Loucy (cell line): ENCODE results near the gene CYP4F22.

Experiments used
- H2AFZ ChIP-seq: fragments of 200-600 bp; sonication (generic); 2 replicates; pipeline ENCODE4 v1.6.0; 2016; ENCODE audit warnings: antibody characterized with exemption, mild to moderate bottlenecking, low read length, moderate library complexity
- H3F3A ChIP-seq: fragments of 200-600 bp; 2 replicates; pipeline ENCODE4 v1.6.0; 2016; ENCODE audit warnings: antibody characterized with exemption, low read depth, mild to moderate bottlenecking
- H3K27me3 ChIP-seq: fragments of 200-600 bp; sonication (generic); 2 replicates; pipeline ENCODE4 v1.6.1; 2014; ENCODE audit warnings: low read length, mild to moderate bottlenecking; ENCODE audit not compliant: insufficient read depth, poor library complexity, severe bottlenecking
- H3K36me3 ChIP-seq: fragments of 200-600 bp; sonication (generic); 2 replicates; pipeline ENCODE4 v1.6.1; 2016; ENCODE audit warnings: low read length; ENCODE audit not compliant: insufficient read depth
- H3K4me1 ChIP-seq: fragments of 200-600 bp; sonication (generic); 2 replicates; pipeline ENCODE4 v1.5.1; 2014; ENCODE audit warnings: low read length, mild to moderate bottlenecking; ENCODE audit not compliant: insufficient read depth, poor library complexity, severe bottlenecking
- H3K4me2 ChIP-seq: fragments of 200-600 bp; sonication (generic); 2 replicates; pipeline ENCODE4 v1.6.0; 2014; ENCODE audit warnings: antibody characterized with exemption, low read length, low read depth, mild to moderate bottlenecking; ENCODE audit not compliant: poor library complexity, severe bottlenecking
- H3K4me3 ChIP-seq: fragments of 200-600 bp; sonication (generic); 2 replicates; pipeline ENCODE4 v1.5.1; 2014; ENCODE audit warnings: low read length, mild to moderate bottlenecking, mixed read lengths; ENCODE audit not compliant: poor library complexity, severe bottlenecking
- H3K79me2 ChIP-seq: fragments of 200-600 bp; sonication (generic); 2 replicates; pipeline ENCODE4 v1.6.1; 2014; ENCODE audit warnings: low read length; ENCODE audit not compliant: insufficient read depth
- H3K9ac ChIP-seq: fragments of 200-600 bp; sonication (generic); 2 replicates; pipeline ENCODE4 v1.6.0; 2014; ENCODE audit warnings: mild to moderate bottlenecking, low read depth, low read length, moderate library complexity; ENCODE audit not compliant: poor library complexity, severe bottlenecking
- H3K9me2 ChIP-seq: fragments of 200-600 bp; sonication (generic); replicated peaks from 2 replicates; pipeline ENCODE4 v1.6.1; 2016; ENCODE audit warnings: low read depth, low read length, mixed read lengths
- H3K9me3 ChIP-seq: fragments of 200-600 bp; sonication (generic); 2 replicates; pipeline ENCODE4 v1.6.1; 2014; ENCODE audit warnings: mild to moderate bottlenecking, antibody characterized with exemption, low read length, low read depth; ENCODE audit not compliant: insufficient read depth
- H4K20me1 ChIP-seq: fragments of 200-600 bp; sonication (generic); 2 replicates; pipeline ENCODE4 v1.6.0; 2014; ENCODE audit warnings: antibody characterized with exemption, low read length, mild to moderate bottlenecking; ENCODE audit not compliant: insufficient read depth, poor library complexity, severe bottlenecking
- EZH2phosphoT487 ChIP-seq: fragments of 200-600 bp; IDR thresholded peaks from 2 replicates; pipeline ENCODE4 v1.6.1; 2018; ENCODE audit warnings: antibody characterized with exemption, mild to moderate bottlenecking, moderate library complexity, borderline replicate concordance
- TF ChIP-seq, protein P1 (sequence below): fragments of 200-600 bp; sonication (generic); conservative IDR thresholded peaks from 2 replicates; pipeline ENCODE4 v1.5.1; 2014; ENCODE audit warnings: mild to moderate bottlenecking, antibody characterized with exemption, low read length

CYP4F22 gene

DNA sequence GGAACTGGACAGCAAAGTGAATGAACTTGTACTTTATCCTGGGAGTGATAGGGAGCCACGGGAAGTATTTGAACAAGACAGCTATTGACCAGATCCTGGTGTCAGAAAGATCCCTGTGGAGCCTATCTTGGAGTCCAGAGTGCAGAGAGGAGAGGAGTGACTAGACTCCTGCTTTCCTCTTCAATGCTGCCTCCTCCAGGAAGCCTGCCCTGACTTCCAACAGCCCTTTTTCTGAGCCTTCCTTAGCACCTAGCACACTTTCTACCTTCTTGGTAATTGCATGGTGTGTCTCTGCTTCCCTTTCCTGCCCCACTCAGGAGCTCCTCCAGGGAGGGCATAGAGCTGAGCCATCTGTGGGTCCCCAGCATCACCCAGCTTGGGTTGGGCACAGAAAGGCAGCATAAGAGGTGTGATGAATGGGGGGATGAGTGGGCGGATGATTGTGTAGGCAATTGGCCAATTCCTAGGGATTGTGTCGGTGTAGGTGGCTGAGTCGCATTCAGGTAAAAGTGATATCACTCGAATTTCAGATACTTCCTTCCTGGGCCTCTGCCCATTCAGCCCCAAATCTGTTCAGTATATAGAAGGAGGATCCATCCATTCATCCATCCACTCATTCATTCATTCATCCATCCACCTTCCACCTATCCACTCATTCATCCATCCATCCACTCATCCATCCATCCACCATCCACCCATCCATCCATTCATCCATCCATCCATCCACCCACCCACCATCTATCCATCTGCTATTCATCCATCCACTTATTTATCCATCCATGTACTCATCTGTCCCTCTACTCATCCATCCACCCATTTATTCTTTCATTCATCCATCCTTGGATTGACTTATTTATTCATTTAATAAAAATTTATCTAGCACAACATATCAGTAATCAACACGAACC, 26.9 kb downstream of the CYP4F22 start:
- H3K79me2 ChIP-seq, result no peaks in the 10 kb centered on the region
- H3K4me2 ChIP-seq, result no peak overlapping the region
- H3K4me1 ChIP-seq, result peaks cover 4% of the 10 kb centered on the region
- H3K27me3 ChIP-seq, result no peaks in the 10 kb centered on the region
- no peaks in the 10 kb centered on the region for H3F3A ChIP-seq
- no peaks in the 10 kb centered on the region for H3K36me3 ChIP-seq
- no peak overlapping the region for H3K9ac ChIP-seq
- H3K4me3 ChIP-seq, result no peak overlapping the region
- no peaks in the 10 kb centered on the region for H3K9me2 ChIP-seq
- no peaks in the 10 kb centered on the region for H3K9me3 ChIP-seq
- no peaks in the 10 kb centered on the region for H4K20me1 ChIP-seq
- no peak overlapping the region for H2AFZ ChIP-seq
- TF ChIP-seq EZH2phosphoT487, result no peak
- TF ChIP-seq, protein P1, sequence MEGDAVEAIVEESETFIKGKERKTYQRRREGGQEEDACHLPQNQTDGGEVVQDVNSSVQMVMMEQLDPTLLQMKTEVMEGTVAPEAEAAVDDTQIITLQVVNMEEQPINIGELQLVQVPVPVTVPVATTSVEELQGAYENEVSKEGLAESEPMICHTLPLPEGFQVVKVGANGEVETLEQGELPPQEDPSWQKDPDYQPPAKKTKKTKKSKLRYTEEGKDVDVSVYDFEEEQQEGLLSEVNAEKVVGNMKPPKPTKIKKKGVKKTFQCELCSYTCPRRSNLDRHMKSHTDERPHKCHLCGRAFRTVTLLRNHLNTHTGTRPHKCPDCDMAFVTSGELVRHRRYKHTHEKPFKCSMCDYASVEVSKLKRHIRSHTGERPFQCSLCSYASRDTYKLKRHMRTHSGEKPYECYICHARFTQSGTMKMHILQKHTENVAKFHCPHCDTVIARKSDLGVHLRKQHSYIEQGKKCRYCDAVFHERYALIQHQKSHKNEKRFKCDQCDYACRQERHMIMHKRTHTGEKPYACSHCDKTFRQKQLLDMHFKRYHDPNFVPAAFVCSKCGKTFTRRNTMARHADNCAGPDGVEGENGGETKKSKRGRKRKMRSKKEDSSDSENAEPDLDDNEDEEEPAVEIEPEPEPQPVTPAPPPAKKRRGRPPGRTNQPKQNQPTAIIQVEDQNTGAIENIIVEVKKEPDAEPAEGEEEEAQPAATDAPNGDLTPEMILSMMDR, result no peak

DNA sequence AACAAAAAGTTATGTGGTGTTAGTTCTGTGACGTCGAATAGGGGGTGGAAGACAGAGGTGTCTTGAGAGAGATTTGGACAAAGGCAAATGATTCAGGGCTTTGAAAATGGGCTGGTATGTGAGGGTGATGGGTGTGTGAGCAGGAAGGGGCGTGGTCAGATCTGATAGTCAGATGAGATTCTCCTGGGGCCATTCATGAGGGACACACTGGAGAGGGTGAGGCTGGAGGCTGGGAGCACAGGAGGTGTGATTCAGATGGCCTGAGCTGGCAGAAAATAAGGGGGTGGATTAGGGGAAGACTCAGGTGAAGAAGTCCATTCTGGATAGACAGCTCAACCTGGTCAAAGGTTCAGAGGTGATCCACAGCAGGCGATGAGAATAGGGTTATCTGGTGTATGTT, 28.0 kb downstream of the CYP4F22 start:
- Histone ChIP-seq H3F3A (no peaks in the 10 kb centered on the region), H3K79me2 (no peaks in the 10 kb centered on the region), H3K4me1 (peaks cover 4% of the 10 kb centered on the region), H3K9ac (no peak overlapping the region), H3K9me2 (no peaks in the 10 kb centered on the region), H4K20me1 (no peaks in the 10 kb centered on the region), H3K27me3 (no peaks in the 10 kb centered on the region), H2AFZ (no peak overlapping the region), H3K9me3 (no peaks in the 10 kb centered on the region), H3K4me3 (no peak overlapping the region), H3K4me2 (no peak overlapping the region), H3K36me3 (no peaks in the 10 kb centered on the region)
- no peak for TF ChIP-seq EZH2phosphoT487
- TF ChIP-seq, protein P1, result no peak

DNA sequence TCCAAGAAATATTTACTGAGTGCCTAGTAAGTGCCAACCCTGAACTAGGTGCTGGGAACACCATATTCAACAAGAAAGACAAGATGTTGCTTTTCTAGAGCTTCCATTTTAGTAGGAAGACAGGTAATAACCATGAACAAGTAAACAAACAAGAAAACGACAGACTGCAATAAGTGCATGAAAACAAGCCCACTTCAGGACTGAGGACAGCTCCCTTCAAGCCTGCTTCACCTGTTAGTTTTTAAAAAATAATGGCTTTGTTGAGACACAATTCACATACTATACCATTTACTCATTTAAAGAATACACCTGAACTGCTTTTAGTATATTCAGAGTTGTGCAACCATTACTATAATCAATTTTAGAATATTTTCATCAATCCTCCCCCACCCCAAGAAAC, 30.4 kb downstream of the CYP4F22 start:
- no peak overlapping the region for H3K9ac ChIP-seq
- no peaks in the 10 kb centered on the region for H3K79me2 ChIP-seq
- H3K4me3 ChIP-seq, result no peak overlapping the region
- no peaks in the 10 kb centered on the region for H3K9me2 ChIP-seq
- H2AFZ ChIP-seq, result no peak overlapping the region
- no peaks in the 10 kb centered on the region for H4K20me1 ChIP-seq
- no peak for TF ChIP-seq EZH2phosphoT487
- TF ChIP-seq, protein P1, result no peak
- H3F3A ChIP-seq, result no peaks in the 10 kb centered on the region
- no peaks in the 10 kb centered on the region for H3K9me3 ChIP-seq
- H3K4me1 ChIP-seq, result no peaks in the 10 kb centered on the region
- no peaks in the 10 kb centered on the region for H3K27me3 ChIP-seq
- no peak overlapping the region for H3K4me2 ChIP-seq
- H3K36me3 ChIP-seq, result no peaks in the 10 kb centered on the region
